BLaER1 treated with 17β-estradiol and CSF1 and Interleukin-3, amounts not matched to agents 10 nM and 100 nM (cell line): ENCODE measurements around the gene ZBTB48.
A peak's percentile ranks its signal among the peaks of the same experiment; 100 is the strongest.

Experiments
- H3K27ac ChIP-seq, 11 experiments: shearing (Covaris generic); formaldehyde crosslinking; 2 replicates each; pipeline ENCODE4 v1.8.1; 2022
- H3K27me3 ChIP-seq, 11 experiments: shearing (Covaris generic); formaldehyde crosslinking; 2 replicates each; pipeline ENCODE4 v1.8.1; 2022
- H3K36me3 ChIP-seq, 11 experiments: shearing (Covaris generic); formaldehyde crosslinking; 2 replicates each; pipeline ENCODE4 v1.8.1; 2022
- H3K4me1 ChIP-seq, 10 experiments: shearing (Covaris generic); formaldehyde crosslinking; 2 replicates each; pipeline ENCODE4 v1.8.1; 2022
- H3K4me2 ChIP-seq, 11 experiments: shearing (Covaris generic); formaldehyde crosslinking; 2 replicates each; pipeline ENCODE4 v1.8.1; 2022
- H3K4me3 ChIP-seq, 10 experiments: shearing (Covaris generic); formaldehyde crosslinking; 2 replicates each; pipeline ENCODE4 v1.8.1; 2022
- H3K9ac ChIP-seq, 11 experiments: shearing (Covaris generic); formaldehyde crosslinking; 2 replicates each; pipeline ENCODE4 v1.8.1; 2022
- H3K9me3 ChIP-seq, 11 experiments: shearing (Covaris generic); formaldehyde crosslinking; replicated peaks in 1 of 11; 2 replicates each; pipeline ENCODE4 v1.8.1; 2022
- H4K20me1 ChIP-seq, 11 experiments: shearing (Covaris generic); formaldehyde crosslinking; 2 replicates each; pipeline ENCODE4 v1.8.1; 2022
- Cebpa-rat ChIP-seq, 11 experiments: shearing (Covaris generic); IDR thresholded peaks; 2 replicates each; pipeline ENCODE4 v1.8.1; 2022

The ZBTB48 gene

GRCh38 chr1:6592441-6592840 is 12.6 kb downstream of the ZBTB48 start:
- H3K4me1 ChIP-seq, result peaks cover 58 to 86% (median 64%) of the 10 kb centered on the region in 10 experiments
- H3K4me2 ChIP-seq, result peak overlapping the region; percentile 58 to 89 (median 85)
- no peak for TF ChIP-seq Cebpa-rat (IDR thresholded peaks at IDR 0.05)
- H3K9me3 ChIP-seq, result no peaks in the 10 kb centered on the region
- H4K20me1 ChIP-seq, result peaks cover 98 to 100% (median 100%) of the 10 kb centered on the region in 11 experiments
- peak overlapping the region in 2 of 11 experiments; percentile 3 to 21; a peak in 1 of 22 replicates for H3K27ac ChIP-seq
- no peaks in the 10 kb centered on the region for H3K27me3 ChIP-seq
- no peak overlapping the region for H3K4me3 ChIP-seq
- peak overlapping the region in 2 of 11 experiments; percentile 16 to 48; a peak in 2 of 22 replicates for H3K9ac ChIP-seq
- peaks cover 71 to 95% (median 82%) of the 10 kb centered on the region in 11 experiments for H3K36me3 ChIP-seq

GRCh38 chr1:6592865-6593593 is 13.2 kb downstream of the ZBTB48 start:
- H3K36me3 ChIP-seq, result peaks cover 71 to 95% (median 85%) of the 10 kb centered on the region in 11 experiments
- peak overlapping the region; percentile 58 to 89 (median 85) for H3K4me2 ChIP-seq
- H3K4me3 ChIP-seq, result no peak overlapping the region
- peak overlapping the region in 1 of 11 experiments; percentile 3; a peak in 1 of 22 replicates for H3K27ac ChIP-seq
- no peak for TF ChIP-seq Cebpa-rat (IDR thresholded peaks at IDR 0.05)
- no peaks in the 10 kb centered on the region for H3K27me3 ChIP-seq
- H4K20me1 ChIP-seq, result peaks cover 98 to 100% (median 100%) of the 10 kb centered on the region in 11 experiments
- H3K9ac ChIP-seq, result peak overlapping the region in 2 of 11 experiments; percentile 16 to 48; a peak in 1 of 22 replicates
- H3K9me3 ChIP-seq, result no peaks in the 10 kb centered on the region
- peaks cover 52 to 86% (median 63%) of the 10 kb centered on the region in 10 experiments for H3K4me1 ChIP-seq

GRCh38 chr1:6593810-6594209 is 14.0 kb downstream of the ZBTB48 start:
- H3K4me3 ChIP-seq, result no peak overlapping the region
- TF ChIP-seq Cebpa-rat (IDR thresholded peaks at IDR 0.05), result no peak
- peaks cover 67 to 95% (median 85%) of the 10 kb centered on the region in 11 experiments for H3K36me3 ChIP-seq
- H4K20me1 ChIP-seq, result peaks cover 96 to 100% (median 100%) of the 10 kb centered on the region in 11 experiments
- no peak overlapping the region for H3K4me2 ChIP-seq
- no peaks in the 10 kb centered on the region for H3K27me3 ChIP-seq
- H3K9me3 ChIP-seq, result no peaks in the 10 kb centered on the region
- peaks cover 49 to 86% (median 63%) of the 10 kb centered on the region in 10 experiments for H3K4me1 ChIP-seq
- no peak overlapping the region for H3K27ac ChIP-seq
- no peak overlapping the region for H3K9ac ChIP-seq

- H3K4me3 ChIP-seq, result no peak overlapping the region
- peaks cover 96 to 100% (median 100%) of the 10 kb centered on the region in 11 experiments for H4K20me1 ChIP-seq
- H3K9me3 ChIP-seq, result no peaks in the 10 kb centered on the region
- no peak overlapping the region for H3K4me2 ChIP-seq
- H3K9ac ChIP-seq, result 0 out of 22 replicates have a peak overlapping the region, but pooled peaks of 1 of the 11 experiments have one; percentile 7
- H3K36me3 ChIP-seq, result peaks cover 56 to 89% (median 79%) of the 10 kb centered on the region in 11 experiments
- TF ChIP-seq Cebpa-rat (IDR thresholded peaks at IDR 0.05), result no peak
- peaks cover 49 to 86% (median 63%) of the 10 kb centered on the region in 10 experiments for H3K4me1 ChIP-seq
- no peak overlapping the region for H3K27ac ChIP-seq
- H3K27me3 ChIP-seq, result no peaks in the 10 kb centered on the region
These were observed 15.4 kb downstream of the ZBTB48 start for GRCh38 chr1:6594977-6595740.

- Histone ChIP-seq H3K36me3 (peaks cover 51 to 81% (median 71%) of the 10 kb centered on the region in 11 experiments), H4K20me1 (peaks cover 91 to 100% (median 98%) of the 10 kb centered on the region in 11 experiments), H3K9ac (no peak overlapping the region), H3K9me3 (no peaks in the 10 kb centered on the region), H3K4me1 (peaks cover 47 to 86% (median 61%) of the 10 kb centered on the region in 10 experiments), H3K4me3 (no peak overlapping the region), H3K27ac (no peak overlapping the region), H3K27me3 (no peaks in the 10 kb centered on the region), H3K4me2 (no peak overlapping the region)
- TF ChIP-seq Cebpa-rat (IDR thresholded peaks at IDR 0.05), result no peak
These were observed 16.6 kb downstream of the ZBTB48 start for GRCh38 chr1:6596351-6596750.

GRCh38 chr1:6596886-6597776 is 17.3 kb downstream of the ZBTB48 start:
- Histone ChIP-seq H3K27ac (peak overlapping the region in 6 of 11 experiments; percentile 17 to 87 (median 82); a peak in 9 of 22 replicates), H3K9me3 (no peaks in the 10 kb centered on the region), H3K27me3 (no peaks in the 10 kb centered on the region; a peak in 1 of 22 replicates), H3K36me3 (peaks cover 51 to 74% (median 71%) of the 10 kb centered on the region in 11 experiments), H3K4me3 (no peak overlapping the region), H4K20me1 (peaks cover 83 to 100% (median 98%) of the 10 kb centered on the region in 11 experiments), H3K4me1 (peaks cover 42 to 86% (median 60%) of the 10 kb centered on the region in 10 experiments), H3K4me2 (peak overlapping the region in 1 of 11 experiments; percentile 19; a peak in 1 of 22 replicates), H3K9ac (peak overlapping the region in 3 of 11 experiments; percentile 12 to 15 (median 13); a peak in 1 of 22 replicates)
- TF ChIP-seq Cebpa-rat (IDR thresholded peaks at IDR 0.05), result no peak

- Histone ChIP-seq H3K27ac (peak overlapping the region in 7 of 11 experiments; percentile 17 to 87 (median 78); a peak in 11 of 22 replicates), H3K27me3 (no peaks in the 10 kb centered on the region; a peak in 1 of 22 replicates), H3K4me2 (peak overlapping the region in 5 of 11 experiments; percentile 94 to 100 (median 100); a peak in 6 of 22 replicates), H3K36me3 (peaks cover 48 to 68% (median 66%) of the 10 kb centered on the region in 11 experiments), H4K20me1 (peaks cover 76 to 97% (median 94%) of the 10 kb centered on the region in 11 experiments; a peak in 21 of 22 replicates), H3K9ac (peak overlapping the region in 6 of 11 experiments; percentile 1 to 31 (median 12); a peak in 5 of 22 replicates), H3K4me1 (peaks cover 35 to 83% (median 57%) of the 10 kb centered on the region in 10 experiments), H3K9me3 (no peaks in the 10 kb centered on the region), H3K4me3 (no peak overlapping the region)
- no peak for TF ChIP-seq Cebpa-rat (IDR thresholded peaks at IDR 0.05)
These were observed 18.0 kb downstream of the ZBTB48 start for GRCh38 chr1:6597777-6598131.
